ENCODE measurements around the gene CNBP. TPM values are rescaled to one million over a fixed set of nuclear protein-coding genes. Genes with fewer than 3 reads are reported as not detected.

CNBP gene
- total and polyA plus RNA-seq, 9 of the 15 experiments (the other 6 are each of a cell fraction or from before 2014, with no cell fraction given), result 284 to 717 (median 412) TPM

DNA sequence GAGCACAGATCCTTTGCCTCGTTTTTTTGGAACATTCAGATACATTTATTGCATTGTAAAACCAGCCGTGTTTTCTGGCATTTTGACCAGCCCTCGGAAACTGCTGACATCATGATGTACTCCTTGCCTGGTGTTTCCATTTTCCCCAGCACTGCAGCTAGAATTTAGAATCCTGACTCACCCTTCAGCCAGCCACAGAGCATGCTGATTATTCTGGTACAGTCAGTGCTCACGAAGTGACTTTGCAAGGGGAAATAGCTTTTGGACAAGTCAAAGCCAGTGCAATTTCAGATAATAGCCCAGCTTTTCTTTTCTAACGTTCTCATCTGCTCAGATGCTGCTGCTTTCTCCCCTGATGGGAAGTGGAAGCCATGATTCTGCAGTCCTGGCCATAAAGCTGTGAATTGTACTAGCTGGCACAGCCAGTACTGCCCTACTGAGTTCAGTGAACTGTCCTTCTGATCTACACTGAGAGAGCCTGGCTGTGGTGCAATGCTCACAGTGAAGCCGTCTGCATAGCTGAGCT lies 12.1 kb upstream of the CNBP start (continued):
- TF ChIP-seq, protein P1, sequence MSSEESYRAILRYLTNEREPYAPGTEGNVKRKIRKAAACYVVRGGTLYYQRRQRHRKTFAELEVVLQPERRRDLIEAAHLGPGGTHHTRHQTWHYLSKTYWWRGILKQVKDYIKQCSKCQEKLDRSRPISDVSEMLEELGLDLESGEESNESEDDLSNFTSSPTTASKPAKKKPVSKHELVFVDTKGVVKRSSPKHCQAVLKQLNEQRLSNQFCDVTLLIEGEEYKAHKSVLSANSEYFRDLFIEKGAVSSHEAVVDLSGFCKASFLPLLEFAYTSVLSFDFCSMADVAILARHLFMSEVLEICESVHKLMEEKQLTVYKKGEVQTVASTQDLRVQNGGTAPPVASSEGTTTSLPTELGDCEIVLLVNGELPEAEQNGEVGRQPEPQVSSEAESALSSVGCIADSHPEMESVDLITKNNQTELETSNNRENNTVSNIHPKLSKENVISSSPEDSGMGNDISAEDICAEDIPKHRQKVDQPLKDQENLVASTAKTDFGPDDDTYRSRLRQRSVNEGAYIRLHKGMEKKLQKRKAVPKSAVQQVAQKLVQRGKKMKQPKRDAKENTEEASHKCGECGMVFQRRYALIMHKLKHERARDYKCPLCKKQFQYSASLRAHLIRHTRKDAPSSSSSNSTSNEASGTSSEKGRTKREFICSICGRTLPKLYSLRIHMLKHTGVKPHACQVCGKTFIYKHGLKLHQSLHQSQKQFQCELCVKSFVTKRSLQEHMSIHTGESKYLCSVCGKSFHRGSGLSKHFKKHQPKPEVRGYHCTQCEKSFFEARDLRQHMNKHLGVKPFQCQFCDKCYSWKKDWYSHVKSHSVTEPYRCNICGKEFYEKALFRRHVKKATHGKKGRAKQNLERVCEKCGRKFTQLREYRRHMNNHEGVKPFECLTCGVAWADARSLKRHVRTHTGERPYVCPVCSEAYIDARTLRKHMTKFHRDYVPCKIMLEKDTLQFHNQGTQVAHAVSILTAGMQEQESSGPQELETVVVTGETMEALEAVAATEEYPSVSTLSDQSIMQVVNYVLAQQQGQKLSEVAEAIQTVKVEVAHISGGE (CRISPR knock-in tag; IDR thresholded peaks at IDR 0.05), result no peak
- TF ChIP-seq, protein P2, sequence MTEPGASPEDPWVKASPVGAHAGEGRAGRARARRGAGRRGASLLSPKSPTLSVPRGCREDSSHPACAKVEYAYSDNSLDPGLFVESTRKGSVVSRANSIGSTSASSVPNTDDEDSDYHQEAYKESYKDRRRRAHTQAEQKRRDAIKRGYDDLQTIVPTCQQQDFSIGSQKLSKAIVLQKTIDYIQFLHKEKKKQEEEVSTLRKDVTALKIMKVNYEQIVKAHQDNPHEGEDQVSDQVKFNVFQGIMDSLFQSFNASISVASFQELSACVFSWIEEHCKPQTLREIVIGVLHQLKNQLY (CRISPR knock-in tag; conservative IDR thresholded peaks at IDR 0.05), result no peak
- TF ChIP-seq, protein P3, sequence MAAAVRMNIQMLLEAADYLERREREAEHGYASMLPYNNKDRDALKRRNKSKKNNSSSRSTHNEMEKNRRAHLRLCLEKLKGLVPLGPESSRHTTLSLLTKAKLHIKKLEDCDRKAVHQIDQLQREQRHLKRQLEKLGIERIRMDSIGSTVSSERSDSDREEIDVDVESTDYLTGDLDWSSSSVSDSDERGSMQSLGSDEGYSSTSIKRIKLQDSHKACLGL (CRISPR knock-in tag; IDR thresholded peaks at IDR 0.05; ENCODE audit: borderline replicate concordance, poor library complexity, severe bottlenecking), result no peak
- TF ChIP-seq L3MBTL2 (IDR thresholded peaks at IDR 0.05) (peak; percentile 29; the same call in 1 of the 2 replicates), STAT5B (CRISPR knock-in tag; IDR thresholded peaks at IDR 0.05) (no peak), MEF2D (tag; conservative IDR thresholded peaks at IDR 0.05; ENCODE audit: low read depth) (no peak), HDAC1 (IDR thresholded peaks at IDR 0.05) (0 out of 4 replicates have a peak, but pooled peaks of 1 of the 2 experiments have one; percentile 26), ATF7 (IDR thresholded peaks at IDR 0.05) (peak; percentile 69; the same call in 1 of the 2 replicates), HCFC1 (IDR thresholded peaks at IDR 0.05; ENCODE audit: low read depth, low read length) (no peak), NFYB (IDR thresholded peaks at IDR 0.05; ENCODE audit: extremely low read depth, insufficient read length) (no peak), MCM2 (IDR thresholded peaks at IDR 0.05; ENCODE audit: low read depth) (no peak), HDAC6 (IDR thresholded peaks at IDR 0.05; ENCODE audit: low read depth, low read length) (no peak)
- TF ChIP-seq, protein P4, sequence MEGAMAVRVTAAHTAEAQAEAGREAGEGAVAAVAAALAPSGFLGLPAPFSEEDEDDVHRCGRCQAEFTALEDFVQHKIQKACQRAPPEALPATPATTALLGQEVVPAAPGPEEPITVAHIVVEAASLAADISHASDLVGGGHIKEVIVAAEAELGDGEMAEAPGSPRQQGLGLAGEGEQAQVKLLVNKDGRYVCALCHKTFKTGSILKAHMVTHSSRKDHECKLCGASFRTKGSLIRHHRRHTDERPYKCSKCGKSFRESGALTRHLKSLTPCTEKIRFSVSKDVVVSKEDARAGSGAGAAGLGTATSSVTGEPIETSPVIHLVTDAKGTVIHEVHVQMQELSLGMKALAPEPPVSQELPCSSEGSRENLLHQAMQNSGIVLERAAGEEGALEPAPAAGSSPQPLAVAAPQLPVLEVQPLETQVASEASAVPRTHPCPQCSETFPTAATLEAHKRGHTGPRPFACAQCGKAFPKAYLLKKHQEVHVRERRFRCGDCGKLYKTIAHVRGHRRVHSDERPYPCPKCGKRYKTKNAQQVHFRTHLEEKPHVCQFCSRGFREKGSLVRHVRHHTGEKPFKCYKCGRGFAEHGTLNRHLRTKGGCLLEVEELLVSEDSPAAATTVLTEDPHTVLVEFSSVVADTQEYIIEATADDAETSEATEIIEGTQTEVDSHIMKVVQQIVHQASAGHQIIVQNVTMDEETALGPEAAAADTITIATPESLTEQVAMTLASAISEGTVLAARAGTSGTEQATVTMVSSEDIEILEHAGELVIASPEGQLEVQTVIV (CRISPR knock-in tag; IDR thresholded peaks at IDR 0.05; ENCODE audit: borderline replicate concordance), result no peak
- TF ChIP-seq, protein P5, sequence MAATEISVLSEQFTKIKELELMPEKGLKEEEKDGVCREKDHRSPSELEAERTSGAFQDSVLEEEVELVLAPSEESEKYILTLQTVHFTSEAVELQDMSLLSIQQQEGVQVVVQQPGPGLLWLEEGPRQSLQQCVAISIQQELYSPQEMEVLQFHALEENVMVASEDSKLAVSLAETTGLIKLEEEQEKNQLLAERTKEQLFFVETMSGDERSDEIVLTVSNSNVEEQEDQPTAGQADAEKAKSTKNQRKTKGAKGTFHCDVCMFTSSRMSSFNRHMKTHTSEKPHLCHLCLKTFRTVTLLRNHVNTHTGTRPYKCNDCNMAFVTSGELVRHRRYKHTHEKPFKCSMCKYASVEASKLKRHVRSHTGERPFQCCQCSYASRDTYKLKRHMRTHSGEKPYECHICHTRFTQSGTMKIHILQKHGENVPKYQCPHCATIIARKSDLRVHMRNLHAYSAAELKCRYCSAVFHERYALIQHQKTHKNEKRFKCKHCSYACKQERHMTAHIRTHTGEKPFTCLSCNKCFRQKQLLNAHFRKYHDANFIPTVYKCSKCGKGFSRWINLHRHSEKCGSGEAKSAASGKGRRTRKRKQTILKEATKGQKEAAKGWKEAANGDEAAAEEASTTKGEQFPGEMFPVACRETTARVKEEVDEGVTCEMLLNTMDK (IDR thresholded peaks at IDR 0.05; ENCODE audit: borderline replicate concordance, insufficient read depth, low read depth, low read length, poor library complexity, severe bottlenecking), result no peak
- TF ChIP-seq, protein P6, sequence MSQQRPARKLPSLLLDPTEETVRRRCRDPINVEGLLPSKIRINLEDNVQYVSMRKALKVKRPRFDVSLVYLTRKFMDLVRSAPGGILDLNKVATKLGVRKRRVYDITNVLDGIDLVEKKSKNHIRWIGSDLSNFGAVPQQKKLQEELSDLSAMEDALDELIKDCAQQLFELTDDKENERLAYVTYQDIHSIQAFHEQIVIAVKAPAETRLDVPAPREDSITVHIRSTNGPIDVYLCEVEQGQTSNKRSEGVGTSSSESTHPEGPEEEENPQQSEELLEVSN (IDR thresholded peaks at IDR 0.05; ENCODE audit: borderline replicate concordance in 1 of 2, extremely low read depth in 1 of 2, insufficient read depth in 1 of 2, insufficient read length in 1 of 2, low read depth in 1 of 2, low read length in 1 of 2, poor library complexity in 1 of 2, severe bottlenecking in 1 of 2), result peak in 1 of 2 experiments; percentile 18

Measured in K562 (cell line).